CD4-positive, alpha-beta memory T cell (primary cell): ENCODE measurements around the gene CCNL1. TPM values are rescaled to one million over a fixed set of nuclear protein-coding genes. Genes with fewer than 3 reads are reported as not detected.
"Not testable (repeated sequence)": the region's sequence is repeated elsewhere in the genome, so short reads cannot be mapped to it uniquely, and the experiment has no call there.

Experiments used
- CTCF ChIA-PET: fragments of 350-600 bp; sonication (Branson Sonifier 250); formaldehyde crosslinking; loops from one replicate; lab custom pipeline; 2021; ENCODE audit warnings: inconsistent platforms; ENCODE audit not compliant: partially characterized antibody; lab: Charles Lee
- POLR2A ChIA-PET: fragments of 350-600 bp; sonication (Branson Sonifier 250); formaldehyde crosslinking; loops from one replicate; lab custom pipeline; 2021; ENCODE audit not compliant: partially characterized antibody; lab: Charles Lee
- DNase-seq, 5 donors: peaks; one replicate each; pipeline versions ENCODE4 v3.0.0 to v3.0.0-alpha.2; 2020 to 2022; ENCODE audit warnings: mixed read lengths in 1 of 5
- H3K27ac ChIP-seq: one replicate; pipeline ENCODE4 v1.7.0; 2013; ENCODE audit warnings: low read depth, low read length
- H3K27me3 ChIP-seq: 2 replicates; pipeline ENCODE4 v1.7.0; 2013; ENCODE audit warnings: mild to moderate bottlenecking, low read length, moderate library complexity; ENCODE audit not compliant: insufficient read depth
- H3K36me3 ChIP-seq: 2 replicates; pipeline ENCODE4 v1.7.0; 2013; ENCODE audit warnings: mild to moderate bottlenecking, low read length, moderate library complexity; ENCODE audit not compliant: insufficient read depth
- H3K4me1 ChIP-seq: 2 replicates; pipeline ENCODE4 v1.7.0; 2013; ENCODE audit warnings: mild to moderate bottlenecking, low read length, moderate library complexity; ENCODE audit not compliant: insufficient read depth
- H3K4me3 ChIP-seq, 2 donors: one replicate each; pipeline ENCODE4 v1.7.0; 2013; ENCODE audit warnings: low read length in 2 of 2, mild to moderate bottlenecking in 1 of 2
- H3K9me3 ChIP-seq, 2 donors: one replicate each; pipeline ENCODE4 v1.7.0; 2013; ENCODE audit warnings: low read length in 2 of 2, control low read depth in 1 of 2; ENCODE audit not compliant: control insufficient read depth in 1 of 2
- H3K27ac Mint-ChIP-seq, 7 donors: one replicate each; pipeline ENCODE4 v1.8.0; 2020 to 2021; ENCODE audit warnings: mixed read lengths in 7 of 7, mild to moderate bottlenecking in 6 of 7, inconsistent platforms in 3 of 7, moderate library complexity in 3 of 7
- H3K27me3 Mint-ChIP-seq, 2 donors: one replicate each; pipeline ENCODE4 v1.8.0; 2020 to 2021; ENCODE audit warnings: mixed read lengths in 2 of 2
- H3K36me3 Mint-ChIP-seq, 2 donors: one replicate each; pipeline ENCODE4 v1.8.0; 2020 to 2021; ENCODE audit warnings: mixed read lengths in 2 of 2, inconsistent platforms in 1 of 2, mild to moderate bottlenecking in 1 of 2
- H3K4me1 Mint-ChIP-seq, 4 donors: one replicate each; pipeline ENCODE4 v1.8.0; 2020 to 2021; ENCODE audit warnings: mixed read lengths in 4 of 4, mild to moderate bottlenecking in 1 of 4
- H3K4me3 Mint-ChIP-seq, 8 donors: one replicate each; pipeline ENCODE4 v1.8.0; 2020 to 2021; ENCODE audit warnings: mixed read lengths in 8 of 8, mild to moderate bottlenecking in 7 of 8, moderate library complexity in 6 of 8, inconsistent platforms in 3 of 8
- H3K9me3 Mint-ChIP-seq, 8 donors: one replicate each; pipeline ENCODE4 v1.8.0; 2020 to 2021; ENCODE audit warnings: mixed read lengths in 8 of 8, mild to moderate bottlenecking in 5 of 8, inconsistent platforms in 3 of 8, moderate library complexity in 1 of 8
- intact Hi-C: fragments of 100-400 bp; cut with micrococcal nuclease; formaldehyde crosslinking; loops from one replicate; pipeline ENCODE4 v1.15.1; 2023
- polyA plus RNA-seq, 2 donors: library from polyadenylated mRNA; unstranded; fragments of 300-500 nt; fragmentation: Illumina TruSeq; gene quantifications; one replicate each; pipeline ENCODE4 v1.2.3, GENCODE V29; 2021
- total RNA-seq, 2 experiments: library from RNA; stranded (reverse); gene quantifications; one replicate each; pipeline ENCODE4 v1.2.3, GENCODE V29; 2021

The CCNL1 gene
- total and polyA plus RNA-seq, 4 experiments from 2014 or later = 62.7 to 330 (median 198) TPM

DNA sequence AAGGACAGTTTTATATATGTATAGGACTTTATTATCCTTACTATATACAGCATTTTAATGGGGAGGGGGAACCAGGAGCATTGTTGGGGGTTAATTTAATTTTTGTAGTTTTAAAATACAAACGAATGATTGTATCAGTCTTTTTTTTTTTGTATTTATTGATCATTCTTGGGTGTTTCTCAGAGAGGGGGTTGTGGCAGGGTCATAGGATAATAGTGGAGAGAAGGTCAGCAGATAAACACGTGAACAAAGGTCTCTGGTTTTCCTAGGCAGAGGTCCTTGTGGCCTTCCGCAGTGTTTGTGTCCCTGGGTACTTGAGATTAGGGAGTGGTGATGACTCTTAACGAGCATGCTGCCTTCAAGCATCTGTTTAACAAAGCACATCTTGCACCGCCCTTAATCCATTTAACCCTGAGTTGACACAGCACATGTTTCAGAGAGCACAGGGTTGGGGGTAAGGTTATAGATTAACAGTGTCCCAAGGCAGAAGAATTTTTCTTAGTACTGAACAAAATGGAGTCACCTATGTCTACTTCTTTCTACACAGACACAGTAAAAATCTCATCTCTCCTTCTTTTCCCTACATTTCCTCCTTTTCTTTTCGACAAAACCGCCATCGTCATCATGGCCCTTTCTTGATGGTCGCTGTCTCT lies 18.0 kb upstream of the CCNL1 start:
- H3K9me3 ChIP-seq, H3K27me3 ChIP-seq, H3K27ac ChIP-seq, H3K27me3 Mint-ChIP-seq, CTCF ChIA-PET, DNase-seq, H3K36me3 ChIP-seq, H3K4me3 ChIP-seq, H3K9me3 Mint-ChIP-seq, H3K4me3 Mint-ChIP-seq: not testable (repeated sequence)
- H3K4me1 Mint-ChIP-seq = peaks cover 12 to 34% (median 25%) of the 10 kb centered on the region in 4 donors
- intact Hi-C loops = loop anchor here (10.0 kb wide), 1 partner anchor 927 kb away; the partner anchor contains the start of gene SHOX2
- POLR2A ChIA-PET = interaction anchor here (7.5 kb wide), 1 partner anchor 16 kb away, joined by 676 read pairs; the partner anchor contains the start of gene CCNL1
- H3K27ac Mint-ChIP-seq = peak overlapping the region in 2 of 7 donors; percentile 65 to 95
- peaks cover 18 to 23% of the 10 kb centered on the region in 2 donors for H3K36me3 Mint-ChIP-seq
- H3K4me1 ChIP-seq = peaks cover 22% of the 10 kb centered on the region

DNA sequence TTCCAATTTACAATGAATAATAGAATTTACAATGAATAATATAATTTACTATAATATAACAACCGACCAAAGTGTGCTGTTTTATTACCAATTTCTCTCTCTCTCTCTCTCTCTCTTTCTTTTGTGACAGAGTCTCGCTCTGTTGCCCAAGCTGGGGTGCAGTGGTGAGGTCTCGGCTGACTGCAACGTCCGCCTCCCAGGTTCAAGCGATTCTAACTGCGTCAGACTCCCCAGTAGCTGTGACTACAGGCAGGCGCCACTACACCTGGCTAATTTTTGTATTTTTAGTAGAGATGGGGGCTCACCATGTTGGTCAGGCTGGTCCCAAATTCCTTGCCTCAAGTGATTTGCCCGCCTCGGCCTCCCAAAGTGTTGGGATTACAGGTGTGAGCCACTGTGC lies 17.0 kb upstream of the CCNL1 start:
- H3K36me3 Mint-ChIP-seq = peaks cover 10 to 17% of the 10 kb centered on the region in 2 donors
- intact Hi-C loops = loop anchor here (10.0 kb wide), 1 partner anchor 928 kb away; the partner anchor contains the start of gene SHOX2
- Histone ChIP-seq H3K27ac (no peak overlapping the region), H3K4me3 (no peak overlapping the region), H3K9me3 (no peaks in the 10 kb centered on the region), H3K27me3 (no peaks in the 10 kb centered on the region), H3K36me3 (no peaks in the 10 kb centered on the region), H3K4me1 (peaks cover 22% of the 10 kb centered on the region)
- H3K27ac Mint-ChIP-seq = peak overlapping the region in 4 of 7 donors; percentile 37 to 99 (median 96)
- ChIA-PET POLR2A (interaction anchor here (7.5 kb wide), 1 partner anchor 15 kb away, joined by 676 read pairs; the partner anchor contains the start of gene CCNL1), CTCF (interaction anchor here (2.8 kb wide), 1 partner anchor 25 kb away, joined by 13 read pairs; no protein-coding TSS in a partner anchor)
- peaks cover 0 to 7% (median 0%) of the 10 kb centered on the region in 8 donors for H3K9me3 Mint-ChIP-seq
- no peaks in the 10 kb centered on the region for H3K27me3 Mint-ChIP-seq
- no peak for DNase-seq
- H3K4me3 Mint-ChIP-seq = peak overlapping the region in 4 of 8 donors; percentile 32 to 81 (median 67)
- H3K4me1 Mint-ChIP-seq = peaks cover 10 to 30% (median 21%) of the 10 kb centered on the region in 4 donors

DNA sequence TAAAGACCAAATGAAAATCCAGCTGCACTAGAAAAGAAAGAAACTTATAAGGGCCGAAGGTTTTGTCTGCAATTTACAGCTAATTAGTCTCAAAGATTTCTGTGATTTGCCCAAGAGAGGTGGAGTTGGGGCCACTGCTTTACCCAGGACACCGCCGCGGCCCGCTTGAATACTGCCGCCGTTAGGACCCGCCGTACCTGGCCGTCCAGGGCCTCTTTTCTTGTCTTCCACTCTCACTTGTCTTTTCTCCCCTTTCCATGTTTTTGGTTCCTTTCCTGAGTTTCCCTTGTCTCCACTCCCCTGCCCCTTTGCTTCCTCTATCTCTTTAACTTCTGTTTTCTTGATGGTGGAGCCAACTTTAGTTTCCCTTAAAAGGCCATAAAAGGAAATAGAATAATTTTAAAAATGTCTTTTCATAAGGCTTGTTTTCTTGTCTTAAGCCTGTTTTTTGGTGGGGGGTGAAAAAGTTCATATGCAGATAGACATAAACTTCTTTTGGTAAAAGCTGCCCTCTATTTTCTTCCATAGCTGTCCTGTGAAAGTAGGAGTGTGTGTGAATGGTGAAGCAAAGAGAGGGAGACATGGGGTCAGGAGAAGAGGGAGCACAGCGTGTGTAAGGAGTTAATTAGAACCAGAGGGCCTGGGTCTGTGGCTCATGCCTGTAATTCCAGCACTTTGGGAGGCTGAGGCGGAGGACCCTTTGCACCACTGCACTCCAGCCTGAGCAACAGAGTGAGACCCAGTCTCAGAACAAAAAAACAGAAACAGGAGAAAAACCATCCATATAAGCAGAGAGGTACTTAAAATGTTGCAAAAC lies 16.0 kb upstream of the CCNL1 start:
- Mint-ChIP-seq H3K36me3 (peaks cover 7 to 17% of the 10 kb centered on the region in 2 donors), H3K27me3 (no peaks in the 10 kb centered on the region), H3K4me3 (peak overlapping the region; percentile 85 to 96 (median 93)), H3K9me3 (peaks cover 0 to 7% (median 0%) of the 10 kb centered on the region in 8 donors), H3K27ac (peak overlapping the region; percentile 94 to 99 (median 98)), H3K4me1 (peaks cover 10 to 30% (median 21%) of the 10 kb centered on the region in 4 donors)
- Histone ChIP-seq H3K27me3 (no peaks in the 10 kb centered on the region), H3K4me1 (peaks cover 22% of the 10 kb centered on the region), H3K27ac (peak overlapping the region; percentile 94), H3K9me3 (no peaks in the 10 kb centered on the region), H3K4me3 (peak overlapping the region; percentile 82 to 95), H3K36me3 (no peaks in the 10 kb centered on the region)
- ChIA-PET CTCF (interaction anchor here (0.8 to 3.5 kb wide), 15 partner anchors 13 to 1306 kb away, joined by 3 to 52 read pairs (median 4); partner anchors contain the start of genes CCNL1 and SSR3), POLR2A (interaction anchor here (0.7 to 7.5 kb wide), 27 partner anchors 9 to 1626 kb away, joined by 3 to 676 read pairs (median 5); partner anchors contain the start of genes C3orf33, CCNL1, GFM1 and GMPS)
- no peak for DNase-seq
- intact Hi-C loops = loop anchor here (1.0 to 10.0 kb wide), 10 partner anchors 16 to 1322 kb away; partner anchors contain the start of genes CCNL1, SHOX2, SLC33A1 and SSR3

DNA sequence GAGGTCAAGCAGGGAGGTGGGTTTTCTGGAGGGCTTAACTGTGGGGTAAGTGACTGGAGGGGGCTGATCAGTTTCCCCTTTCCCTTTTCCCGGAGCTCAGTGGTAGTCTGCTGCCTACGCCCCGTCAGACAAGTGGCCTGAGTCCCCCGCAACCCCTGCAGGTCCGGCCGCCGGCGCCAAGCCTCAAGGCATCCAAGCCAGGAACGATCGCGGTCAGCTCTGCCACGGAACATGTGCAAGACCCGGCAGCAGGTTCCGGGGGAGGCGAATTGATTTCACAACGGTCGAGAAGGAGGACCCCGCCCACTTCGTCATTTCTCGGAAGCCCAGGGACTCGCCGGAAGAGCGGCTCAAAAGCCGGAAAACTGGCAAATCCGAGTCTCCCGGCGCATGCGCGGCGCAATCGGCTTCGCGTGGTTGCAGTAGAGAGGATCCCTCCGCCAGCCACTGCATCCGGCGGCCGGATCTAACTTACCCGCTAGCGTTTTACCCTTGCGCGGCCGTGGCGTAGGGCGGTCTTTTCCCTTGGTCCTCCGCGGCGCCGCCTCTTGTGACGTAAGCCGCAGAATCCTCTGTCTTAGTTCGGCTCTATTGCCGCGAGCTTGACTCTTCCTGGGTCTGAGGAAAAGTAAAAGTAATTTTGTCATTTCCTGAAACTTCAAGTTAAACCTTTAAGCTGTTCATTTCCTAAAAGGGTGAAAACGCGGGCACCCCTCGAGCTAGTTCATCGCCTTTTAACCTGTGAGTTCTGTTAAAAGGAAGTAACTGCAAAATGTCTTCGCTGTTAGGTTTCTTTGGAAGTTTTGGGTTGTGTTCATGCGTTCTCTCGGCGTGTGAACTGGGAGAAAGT lies 14.9 kb upstream of the CCNL1 start:
- Histone ChIP-seq H3K27ac (peak overlapping the region; percentile 94), H3K27me3 (no peaks in the 10 kb centered on the region), H3K9me3 (no peaks in the 10 kb centered on the region), H3K4me3 (peak overlapping the region; percentile 82 to 95), H3K4me1 (peaks cover 22% of the 10 kb centered on the region), H3K36me3 (no peaks in the 10 kb centered on the region)
- peak overlapping the region; percentile 85 to 96 (median 93) for H3K4me3 Mint-ChIP-seq
- H3K36me3 Mint-ChIP-seq = peaks cover 7 to 10% of the 10 kb centered on the region in 2 donors
- intact Hi-C loops = loop anchor here (1.0 to 10.0 kb wide), 10 partner anchors 15 to 1321 kb away; partner anchors contain the start of genes CCNL1, SHOX2, SLC33A1 and SSR3
- DNase-seq = peak; percentile 95 to 99 (median 99)
- H3K9me3 Mint-ChIP-seq = peaks cover 0 to 7% (median 0%) of the 10 kb centered on the region in 8 donors
- H3K27me3 Mint-ChIP-seq = no peaks in the 10 kb centered on the region
- H3K4me1 Mint-ChIP-seq = peaks cover 10 to 30% (median 21%) of the 10 kb centered on the region in 4 donors
- ChIA-PET POLR2A (interaction anchor here (0.7 to 7.5 kb wide), 32 partner anchors 8 to 1627 kb away, joined by 3 to 676 read pairs (median 5); partner anchors contain the start of genes C3orf33, CCNL1, GFM1 and GMPS), CTCF (interaction anchor here (0.8 to 3.5 kb wide), 15 partner anchors 12 to 1305 kb away, joined by 3 to 52 read pairs (median 4); partner anchors contain the start of genes CCNL1 and SSR3)
- peak overlapping the region; percentile 94 to 99 (median 98) for H3K27ac Mint-ChIP-seq

DNA sequence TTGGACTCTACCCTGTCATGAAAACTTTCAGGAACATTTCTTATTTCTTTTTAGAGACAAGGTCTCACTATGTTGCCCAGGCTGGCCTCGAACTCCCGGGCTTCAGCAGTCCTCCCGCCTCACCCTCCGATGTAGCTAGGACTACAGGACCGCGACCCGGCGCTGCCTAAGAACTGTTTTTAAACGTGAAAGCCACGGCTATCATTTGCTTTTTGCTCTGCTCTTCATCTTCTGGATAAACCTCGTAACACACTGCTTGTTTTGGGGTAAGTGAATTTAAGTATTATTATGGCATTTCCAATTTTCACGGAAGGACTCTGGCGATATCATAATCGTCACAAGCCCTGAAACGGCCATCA lies 14.3 kb upstream of the CCNL1 start:
- intact Hi-C loops = loop anchor here (2.0 to 10.0 kb wide), 2 partner anchors 37 to 931 kb away; partner anchors contain the start of gene SHOX2
- Histone ChIP-seq H3K27me3 (no peaks in the 10 kb centered on the region), H3K4me1 (peaks cover 22% of the 10 kb centered on the region), H3K27ac (peak overlapping the region; percentile 94), H3K9me3 (no peaks in the 10 kb centered on the region), H3K36me3 (no peaks in the 10 kb centered on the region), H3K4me3 (peak overlapping the region; percentile 67 to 82)
- H3K36me3 Mint-ChIP-seq = peaks cover 6 to 7% of the 10 kb centered on the region in 2 donors
- CTCF ChIA-PET = interaction anchor here (0.9 to 3.5 kb wide), 4 partner anchors 11 to 37 kb away, joined by 3 to 52 read pairs (median 11); partner anchors contain the start of gene CCNL1
- peak overlapping the region; percentile 85 to 96 (median 93) for H3K4me3 Mint-ChIP-seq
- no peaks in the 10 kb centered on the region for H3K27me3 Mint-ChIP-seq
- peak overlapping the region; percentile 94 to 99 (median 98) for H3K27ac Mint-ChIP-seq
- peak in 1 of 5 donors; percentile 46 for DNase-seq
- POLR2A ChIA-PET = interaction anchor here (0.9 to 7.5 kb wide), 21 partner anchors 8 to 1368 kb away, joined by 3 to 676 read pairs (median 7); partner anchors contain the start of genes C3orf33, CCNL1, GMPS and SLC33A1
- peaks cover 0 to 2% (median 0%) of the 10 kb centered on the region in 8 donors for H3K9me3 Mint-ChIP-seq
- peaks cover 10 to 30% (median 20%) of the 10 kb centered on the region in 4 donors for H3K4me1 Mint-ChIP-seq
